BLaER1 treated with 17β-estradiol and CSF1 and Interleukin-3, amounts not matched to agents 10 nM and 100 nM (cell line): Measurements from ENCODE around the gene ASCC3.
A peak's percentile ranks its signal among the peaks of the same experiment; 100 is the strongest.
"Not testable (repeated sequence)": the region's sequence is repeated elsewhere in the genome, so short reads cannot be mapped to it uniquely, and the experiment has no call there.

Source experiments
- H3K27ac ChIP-seq, 11 experiments: shearing (Covaris generic); formaldehyde crosslinking; 2 replicates each; pipeline ENCODE4 v1.8.1; 2022
- H3K27me3 ChIP-seq, 11 experiments: shearing (Covaris generic); formaldehyde crosslinking; 2 replicates each; pipeline ENCODE4 v1.8.1; 2022
- H3K36me3 ChIP-seq, 11 experiments: shearing (Covaris generic); formaldehyde crosslinking; 2 replicates each; pipeline ENCODE4 v1.8.1; 2022
- H3K4me1 ChIP-seq, 10 experiments: shearing (Covaris generic); formaldehyde crosslinking; 2 replicates each; pipeline ENCODE4 v1.8.1; 2022
- H3K4me2 ChIP-seq, 11 experiments: shearing (Covaris generic); formaldehyde crosslinking; 2 replicates each; pipeline ENCODE4 v1.8.1; 2022
- H3K4me3 ChIP-seq, 10 experiments: shearing (Covaris generic); formaldehyde crosslinking; 2 replicates each; pipeline ENCODE4 v1.8.1; 2022
- H3K9ac ChIP-seq, 11 experiments: shearing (Covaris generic); formaldehyde crosslinking; 2 replicates each; pipeline ENCODE4 v1.8.1; 2022
- H3K9me3 ChIP-seq, 11 experiments: shearing (Covaris generic); formaldehyde crosslinking; replicated peaks in 1 of 11; 2 replicates each; pipeline ENCODE4 v1.8.1; 2022
- H4K20me1 ChIP-seq, 11 experiments: shearing (Covaris generic); formaldehyde crosslinking; 2 replicates each; pipeline ENCODE4 v1.8.1; 2022
- Cebpa-rat ChIP-seq, 11 experiments: shearing (Covaris generic); IDR thresholded peaks; 2 replicates each; pipeline ENCODE4 v1.8.1; 2022

The ASCC3 gene

GRCh38 chr6:100753421-100753820, 127.7 kb downstream of the ASCC3 start:
- Histone ChIP-seq H3K4me2 (no peak overlapping the region), H3K4me1 (no peaks in the 10 kb centered on the region), H3K4me3 (no peak overlapping the region), H3K36me3 (peaks cover 14 to 70% (median 30%) of the 10 kb centered on the region in 11 experiments), H4K20me1 (no peaks in the 10 kb centered on the region; a peak in 2 of 22 replicates), H3K9ac (no peak overlapping the region), H3K27me3 (no peaks in the 10 kb centered on the region), H3K9me3 (peaks cover 0 to 8% (median 1%) of the 10 kb centered on the region in 11 experiments; a peak in 3 of 22 replicates), H3K27ac (no peak overlapping the region)
- no peak for TF ChIP-seq Cebpa-rat (IDR thresholded peaks at IDR 0.05)

DNA sequence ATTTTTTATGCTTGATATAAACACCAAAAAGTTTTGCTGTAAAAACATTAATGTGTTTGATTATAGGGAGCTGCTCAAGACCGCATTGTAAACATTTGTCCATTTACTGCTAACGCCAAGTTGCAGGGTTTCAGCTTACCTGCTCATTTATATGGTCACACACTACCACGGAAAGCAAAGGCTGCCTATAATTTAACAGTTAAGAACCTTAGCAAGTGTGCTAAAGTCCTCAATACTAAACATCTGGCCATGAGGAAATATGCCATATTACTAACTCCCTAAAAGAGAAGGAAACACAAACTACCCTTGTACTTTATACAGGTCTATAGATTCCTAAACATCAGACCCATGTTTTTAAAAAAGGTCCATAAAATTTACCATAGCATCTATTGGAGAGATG, 129.5 kb downstream of the ASCC3 start:
- Histone ChIP-seq H4K20me1 (no peaks in the 10 kb centered on the region; a peak in 1 of 22 replicates), H3K4me1 (no peaks in the 10 kb centered on the region), H3K27ac (no peak overlapping the region), H3K36me3 (peaks cover 15 to 71% (median 30%) of the 10 kb centered on the region in 11 experiments; a peak in 21 of 22 replicates), H3K4me3 (no peak overlapping the region), H3K27me3 (no peaks in the 10 kb centered on the region), H3K9me3 (peaks cover 0 to 11% (median 0%) of the 10 kb centered on the region in 11 experiments; a peak in 3 of 22 replicates), H3K4me2 (no peak overlapping the region), H3K9ac (no peak overlapping the region)
- no peak for TF ChIP-seq Cebpa-rat (IDR thresholded peaks at IDR 0.05)

DNA sequence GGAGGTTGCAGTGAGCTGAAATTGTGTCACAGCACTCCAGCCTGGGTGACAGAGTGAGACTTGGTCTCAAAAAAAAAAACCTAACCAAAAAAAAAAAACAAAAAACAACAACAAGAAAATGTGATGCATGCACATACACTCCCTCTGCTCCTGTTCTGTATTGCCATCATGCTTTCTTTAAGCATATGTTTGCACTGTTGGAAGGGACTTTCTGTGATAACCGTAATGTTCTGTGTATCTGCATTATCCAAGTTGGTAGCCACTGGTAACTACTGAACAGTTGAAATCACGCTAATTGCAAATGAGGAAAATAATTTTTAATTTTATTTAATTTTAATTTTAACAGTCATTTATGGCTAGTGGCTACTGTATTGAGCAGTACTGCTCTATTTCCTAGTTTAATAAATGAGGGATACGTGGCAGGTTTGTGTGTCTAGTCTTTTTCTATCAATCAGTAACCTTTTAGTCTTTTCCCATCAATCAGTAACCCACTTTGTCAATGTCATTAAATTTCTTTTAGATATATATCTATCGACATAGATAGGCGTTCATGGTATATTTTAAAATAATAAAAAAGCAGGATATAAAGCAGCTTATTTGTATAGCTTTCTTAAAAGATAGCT, 135.6 kb downstream of the ASCC3 start:
- no peak for TF ChIP-seq Cebpa-rat (IDR thresholded peaks at IDR 0.05)
- no peaks in the 10 kb centered on the region for H3K4me1 ChIP-seq
- no peak overlapping the region for H3K4me3 ChIP-seq
- no peaks in the 10 kb centered on the region for H3K27me3 ChIP-seq
- peaks cover 27 to 35% (median 33%) of the 10 kb centered on the region in 11 experiments for H3K9me3 ChIP-seq
- H3K9ac ChIP-seq, result no peak overlapping the region
- H3K4me2 ChIP-seq, result no peak overlapping the region
- H4K20me1 ChIP-seq, result no peaks in the 10 kb centered on the region
- H3K27ac ChIP-seq, result no peak overlapping the region
- peaks cover 33 to 80% (median 51%) of the 10 kb centered on the region in 11 experiments for H3K36me3 ChIP-seq

DNA sequence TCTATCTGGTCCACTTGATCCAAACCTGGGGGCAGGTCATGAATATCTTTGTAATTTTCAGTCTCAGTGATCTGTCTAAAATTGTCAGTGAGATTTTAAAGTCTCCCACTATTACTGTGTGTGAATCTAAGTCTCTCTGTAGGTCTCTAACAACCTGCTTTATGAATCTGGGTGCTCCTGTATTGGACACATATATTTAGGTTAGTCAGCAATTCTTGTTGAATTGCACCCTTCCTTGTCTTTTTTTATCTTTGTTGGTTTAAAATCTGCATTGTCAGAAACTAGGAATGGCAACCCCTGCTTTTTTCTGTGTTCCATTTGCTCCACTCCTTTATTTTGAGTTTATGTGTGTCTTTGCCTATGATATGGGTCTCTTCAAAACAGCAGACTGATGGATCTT, 140.7 kb downstream of the ASCC3 start:
- Histone ChIP-seq H3K4me2 (no peak overlapping the region), H4K20me1 (no peaks in the 10 kb centered on the region), H3K4me3 (no peak overlapping the region), H3K27ac (no peak overlapping the region), H3K9ac (no peak overlapping the region), H3K9me3 (peaks cover 32 to 58% (median 47%) of the 10 kb centered on the region in 11 experiments), H3K36me3 (peaks cover 20 to 51% (median 35%) of the 10 kb centered on the region in 11 experiments), H3K4me1 (no peaks in the 10 kb centered on the region), H3K27me3 (no peaks in the 10 kb centered on the region)
- no peak for TF ChIP-seq Cebpa-rat (IDR thresholded peaks at IDR 0.05)

GRCh38 chr6:100737720-100738119, 143.4 kb downstream of the ASCC3 start:
- not testable (repeated sequence) for H3K9ac ChIP-seq

DNA sequence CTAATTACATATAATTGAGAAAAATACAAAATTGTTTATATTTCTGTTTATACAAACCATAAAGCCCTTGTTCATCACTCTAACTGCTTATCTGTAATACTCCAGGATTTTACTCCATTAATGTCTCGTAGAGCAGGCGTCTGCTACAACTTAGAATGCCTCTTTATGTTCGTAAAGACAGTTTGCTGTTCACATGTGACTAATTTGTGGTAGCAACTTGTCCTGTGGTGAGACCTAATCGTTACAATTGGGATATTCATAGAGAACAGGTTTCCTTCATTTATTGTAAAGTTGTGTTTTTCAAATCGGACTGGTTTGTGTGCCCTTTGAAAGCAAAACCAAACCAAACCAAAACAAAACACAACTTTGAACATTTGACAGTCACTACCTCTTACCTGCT, 149.7 kb downstream of the ASCC3 start:
- Histone ChIP-seq H3K4me3 (no peak overlapping the region), H3K9me3 (no peaks in the 10 kb centered on the region), H3K27me3 (no peaks in the 10 kb centered on the region), H4K20me1 (peaks cover 0 to 28% (median 0%) of the 10 kb centered on the region in 11 experiments; a peak in 2 of 22 replicates), H3K36me3 (peaks cover 0 to 20% (median 4%) of the 10 kb centered on the region in 11 experiments; a peak in 11 of 22 replicates), H3K27ac (no peak overlapping the region), H3K9ac (no peak overlapping the region), H3K4me2 (peak overlapping the region in 2 of 11 experiments; percentile 9 to 19; a peak in 3 of 22 replicates), H3K4me1 (peaks cover 0 to 18% (median 5%) of the 10 kb centered on the region in 10 experiments; a peak in 10 of 20 replicates)
- TF ChIP-seq Cebpa-rat (IDR thresholded peaks at IDR 0.05), result no peak

More at GRCh38 chr6:100737720-100738119, 143.4 kb downstream of the ASCC3 start:
- H3K27ac ChIP-seq, H3K27me3 ChIP-seq, H3K4me1 ChIP-seq, H3K4me2 ChIP-seq, H4K20me1 ChIP-seq, H3K4me3 ChIP-seq: not testable (repeated sequence)
- H3K9me3 ChIP-seq, result peaks cover 26 to 45% (median 37%) of the 10 kb centered on the region in 11 experiments
- peaks cover 12 to 35% (median 24%) of the 10 kb centered on the region in 11 experiments for H3K36me3 ChIP-seq

DNA sequence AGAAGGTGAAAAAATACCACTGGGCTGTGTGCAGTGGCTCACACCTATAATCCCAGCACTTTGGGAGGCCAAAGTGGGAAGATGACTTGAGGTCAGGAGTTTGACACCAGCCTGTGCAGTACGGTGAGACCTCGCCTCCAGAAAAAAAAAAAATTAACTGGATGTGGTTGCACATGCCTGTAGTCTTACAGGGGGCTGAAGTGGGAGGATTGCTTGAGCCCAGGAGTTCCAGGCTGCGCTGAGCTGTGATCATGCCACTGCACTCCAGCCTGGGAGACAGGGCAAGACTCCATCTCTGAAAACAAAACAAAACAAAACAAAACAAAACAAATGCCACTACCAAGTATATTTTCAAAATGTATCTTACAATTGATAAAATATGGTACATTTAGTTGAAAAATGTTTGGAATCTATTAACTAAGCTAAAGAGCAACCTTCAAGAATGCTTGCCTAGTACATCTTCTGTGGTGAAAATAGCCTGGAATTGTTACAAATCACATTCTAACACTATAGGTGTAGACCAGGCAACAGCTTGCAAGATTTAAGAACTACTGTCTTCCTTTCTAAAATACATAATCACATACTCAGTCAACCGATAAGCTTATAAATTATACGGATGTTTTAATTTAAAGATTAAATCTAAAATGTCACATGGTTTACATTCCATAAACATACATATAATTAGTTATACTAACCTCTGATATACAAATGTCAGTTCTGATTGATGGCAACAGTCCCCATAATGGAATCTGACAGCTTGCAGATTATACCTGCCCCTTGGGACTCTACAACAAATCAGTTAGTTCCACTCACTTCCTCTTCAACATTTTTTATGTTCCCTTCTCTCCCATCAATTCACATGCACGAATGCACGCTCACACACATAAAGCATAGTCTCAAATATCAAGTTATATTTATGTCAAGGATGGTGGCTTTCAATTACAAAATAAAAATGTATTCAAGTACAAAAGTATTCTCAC, 150.8 kb downstream of the ASCC3 start:
- H4K20me1 ChIP-seq, result peaks cover 0 to 28% (median 0%) of the 10 kb centered on the region in 11 experiments; a peak in 2 of 22 replicates
- H3K9ac ChIP-seq, result no peak overlapping the region
- H3K27ac ChIP-seq, result no peak overlapping the region
- peaks cover 0 to 18% (median 5%) of the 10 kb centered on the region in 10 experiments; a peak in 10 of 20 replicates for H3K4me1 ChIP-seq
- H3K36me3 ChIP-seq, result peaks cover 0 to 24% (median 4%) of the 10 kb centered on the region in 11 experiments; a peak in 15 of 22 replicates
- H3K9me3 ChIP-seq, result no peaks in the 10 kb centered on the region
- no peaks in the 10 kb centered on the region for H3K27me3 ChIP-seq
- H3K4me3 ChIP-seq, result no peak overlapping the region
- no peak overlapping the region; a peak in 3 of 22 replicates for H3K4me2 ChIP-seq
- no peak for TF ChIP-seq Cebpa-rat (IDR thresholded peaks at IDR 0.05)

DNA sequence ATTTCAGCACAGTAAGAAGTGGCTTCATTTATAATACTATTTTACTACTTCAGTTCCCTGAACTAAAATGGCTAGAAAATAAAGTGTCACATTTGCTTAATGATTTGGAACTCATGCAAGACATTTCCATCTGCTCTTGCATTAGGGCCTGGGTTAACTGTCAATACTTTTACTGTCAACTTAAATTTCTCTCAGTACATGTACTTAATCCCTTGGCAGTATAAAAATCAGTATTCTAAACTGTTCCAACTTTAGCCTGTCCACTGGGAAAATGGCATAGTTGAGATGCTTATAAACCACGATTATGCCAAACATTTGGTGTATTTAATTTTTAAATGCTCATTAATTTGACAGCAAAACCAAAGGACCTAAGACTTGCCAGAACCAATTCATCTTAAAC, 154.5 kb downstream of the ASCC3 start:
- Histone ChIP-seq H3K9ac (no peak overlapping the region), H3K4me1 (peaks cover 0 to 17% (median 5%) of the 10 kb centered on the region in 10 experiments; a peak in 10 of 20 replicates), H3K4me2 (no peak overlapping the region), H3K27ac (no peak overlapping the region), H3K36me3 (peaks cover 15 to 43% (median 26%) of the 10 kb centered on the region in 11 experiments; a peak in 21 of 22 replicates), H4K20me1 (peaks cover 0 to 26% (median 0%) of the 10 kb centered on the region in 11 experiments; a peak in 2 of 22 replicates), H3K9me3 (peaks cover 0 to 10% (median 7%) of the 10 kb centered on the region in 11 experiments; a peak in 11 of 22 replicates), H3K4me3 (no peak overlapping the region), H3K27me3 (no peaks in the 10 kb centered on the region)
- TF ChIP-seq Cebpa-rat (IDR thresholded peaks at IDR 0.05), result no peak

- Histone ChIP-seq H3K9me3 (peaks cover 0 to 10% (median 7%) of the 10 kb centered on the region in 11 experiments; a peak in 11 of 22 replicates), H3K9ac (no peak overlapping the region), H3K4me1 (no peaks in the 10 kb centered on the region), H3K36me3 (peaks cover 15 to 39% (median 29%) of the 10 kb centered on the region in 11 experiments), H3K4me2 (no peak overlapping the region), H3K27me3 (no peaks in the 10 kb centered on the region), H4K20me1 (0 out of 22 replicates have a peak, but pooled peaks cover 0 to 9% (median 0%) of the 10 kb centered on the region in 11 experiments), H3K27ac (no peak overlapping the region), H3K4me3 (no peak overlapping the region)
- TF ChIP-seq Cebpa-rat (IDR thresholded peaks at IDR 0.05), result no peak
These were observed 156.4 kb downstream of the ASCC3 start for GRCh38 chr6:100724696-100725095.
